DMS53 (cell line): ENCODE data around the gene B4GALNT3.
A peak's percentile ranks its signal among the peaks of the same experiment; 100 is the strongest.

Experiments used
- DNase-seq: peaks from one replicate; lab custom pipeline; 2025; lab: John Stamatoyannopoulos, UW

Gene B4GALNT3

GRCh38 chr12:559906-560455 is 100.2 kb downstream of the B4GALNT3 start:
- no peak for DNase-seq

- no peak for DNase-seq
Observed at GRCh38 chr12:560691-561390, 101.1 kb downstream of the B4GALNT3 start.

DNA sequence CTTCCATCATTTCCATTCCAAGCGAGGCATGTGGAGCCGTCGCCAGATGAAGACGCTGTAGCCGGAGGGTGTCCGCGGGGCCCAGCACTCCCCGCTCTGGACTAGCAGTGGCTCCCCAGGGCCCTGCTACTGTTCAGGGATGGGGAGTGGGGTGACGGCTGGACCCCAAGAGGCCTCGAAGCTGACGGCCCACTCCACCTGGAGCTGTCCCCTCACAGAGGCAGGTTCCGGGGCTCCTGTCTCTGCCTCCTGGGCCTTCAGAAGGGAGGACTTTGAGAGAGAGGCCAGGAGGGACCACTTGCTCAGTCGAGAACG is 101.6 kb downstream of the B4GALNT3 start:
- DNase-seq = no peak

DNA sequence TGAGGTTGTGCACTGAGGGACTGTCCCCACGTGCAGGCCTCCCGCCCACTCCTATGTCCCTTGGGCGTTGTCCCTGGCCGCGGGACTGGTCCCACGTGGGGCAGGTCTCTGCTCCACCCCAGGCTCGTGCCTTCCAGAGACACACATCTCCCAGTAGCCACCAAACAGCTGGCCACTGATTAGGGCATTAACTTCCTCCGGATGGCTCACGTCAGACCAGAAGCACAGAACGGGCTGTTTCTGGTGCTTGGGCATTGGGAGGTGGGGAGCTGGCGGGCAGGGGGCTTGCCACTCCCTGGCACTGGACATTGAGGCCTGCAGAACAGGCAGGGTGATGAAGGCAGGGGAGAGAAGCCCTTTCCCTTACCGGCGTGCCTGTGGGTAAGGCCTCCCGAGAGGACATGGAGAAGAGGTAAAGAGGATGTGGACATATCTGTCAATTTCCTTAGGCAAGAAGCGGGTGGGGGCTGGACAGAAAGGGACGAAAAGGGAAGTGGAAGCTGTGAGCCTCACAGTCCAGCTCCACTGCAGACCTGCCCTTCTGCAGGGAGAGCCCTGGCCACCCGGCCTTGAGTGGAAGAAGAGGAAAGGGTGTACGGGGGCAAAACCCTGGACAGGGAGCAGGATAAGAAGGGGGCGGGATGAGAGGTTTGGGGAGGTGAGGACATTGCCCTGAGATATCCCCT is 102.3 kb downstream of the B4GALNT3 start:
- no peak for DNase-seq

DNA sequence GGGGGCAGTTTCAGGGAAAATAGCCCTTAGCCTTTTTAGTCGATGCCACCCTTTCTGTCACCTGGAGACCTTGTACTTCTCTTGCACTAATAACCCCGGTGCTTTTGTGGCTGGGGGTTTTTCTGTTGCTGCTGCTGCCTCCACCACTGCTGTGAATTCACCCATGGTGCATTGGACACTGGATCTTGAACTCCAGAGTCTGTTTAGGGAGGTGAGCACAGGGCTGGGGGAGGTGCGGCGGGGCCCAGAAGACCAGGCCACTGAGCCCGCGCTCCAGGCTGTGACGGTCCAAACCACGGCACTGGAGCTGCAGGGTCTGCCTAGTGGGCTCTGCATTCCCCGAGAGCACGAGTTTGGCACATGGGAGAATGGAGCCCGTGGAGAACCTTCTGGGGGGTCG is 102.9 kb downstream of the B4GALNT3 start:
- no peak for DNase-seq

DNA sequence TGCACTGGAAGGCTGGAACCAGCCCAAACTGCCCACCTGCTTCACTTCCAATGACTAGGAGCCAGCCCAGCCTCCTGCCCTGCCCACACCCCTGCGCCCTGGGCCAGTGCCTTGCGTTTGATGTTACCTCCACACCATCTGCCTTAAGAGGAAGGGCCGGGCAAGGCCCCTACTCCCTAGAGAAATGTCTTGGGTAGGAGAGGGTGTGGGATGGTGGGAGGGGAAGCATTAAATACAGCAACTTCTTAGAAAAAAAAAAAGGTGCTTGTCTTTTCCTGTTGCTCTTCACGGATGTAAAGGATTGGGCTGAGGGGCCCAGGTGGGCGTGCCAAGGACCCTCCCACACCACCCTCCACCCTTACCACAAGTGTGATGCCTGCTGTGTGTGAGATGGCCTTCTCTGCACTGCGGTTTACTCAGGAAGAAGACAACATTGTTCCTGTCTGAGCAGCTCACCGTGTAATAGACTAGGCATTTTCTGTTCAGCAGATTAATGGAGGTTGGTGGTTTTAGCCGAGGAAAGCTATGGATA is 103.6 kb downstream of the B4GALNT3 start:
- DNase-seq = no peak

DNA sequence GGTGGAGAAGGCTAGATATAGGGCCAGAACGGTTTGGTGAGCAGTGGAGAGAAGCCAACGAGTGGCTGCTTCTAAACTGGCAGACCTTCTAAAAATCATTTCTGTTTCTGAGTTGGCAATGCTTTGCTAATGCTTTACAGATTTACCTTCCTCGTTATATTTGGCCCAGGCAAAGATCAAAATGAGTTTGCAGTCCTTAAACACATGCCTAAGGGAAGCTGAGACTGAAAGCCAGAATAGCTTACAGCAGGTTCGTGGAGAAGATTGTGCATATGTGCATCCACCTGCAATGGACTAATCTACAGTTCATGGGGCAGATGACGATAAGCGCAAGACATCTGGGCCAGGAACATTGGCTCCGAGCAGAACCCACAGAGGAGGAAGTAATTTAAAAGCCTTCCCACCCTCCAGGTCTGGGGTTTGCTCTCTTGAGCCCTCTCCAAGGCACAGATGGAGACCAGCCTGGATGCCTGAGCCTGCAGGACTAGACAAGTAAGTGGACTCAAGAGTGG is 104.1 kb downstream of the B4GALNT3 start:
- no peak for DNase-seq

- DNase-seq = no peak
Observed at GRCh38 chr12:565161-565560, 105.4 kb downstream of the B4GALNT3 start.

DNA sequence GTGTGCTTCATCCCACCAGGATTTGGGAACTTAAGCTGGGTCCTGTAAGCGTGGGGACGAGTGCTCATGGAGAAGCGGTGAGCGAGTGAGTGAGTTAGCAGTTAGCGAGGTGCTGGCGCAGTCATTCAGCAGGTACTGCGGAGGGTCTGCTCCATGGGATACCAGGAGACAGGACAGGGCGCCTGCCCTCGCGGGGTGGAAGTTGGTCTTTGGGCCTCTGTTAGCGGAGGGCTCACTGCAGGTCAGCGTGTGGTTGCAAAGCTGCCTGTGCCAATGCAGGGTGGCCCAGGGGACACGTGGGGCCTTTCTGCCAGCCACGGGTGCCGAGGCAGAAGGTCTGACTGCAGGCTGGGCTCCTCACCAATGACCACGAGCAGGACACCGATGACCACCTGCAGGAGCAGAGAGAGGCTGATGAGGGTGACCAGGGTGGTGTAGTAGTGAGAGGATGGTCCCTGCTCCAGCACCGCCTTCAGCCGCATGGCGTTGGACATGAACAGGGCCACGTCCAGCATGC is 105.9 kb downstream of the B4GALNT3 start:
- DNase-seq = no peak

- no peak for DNase-seq
Observed at GRCh38 chr12:568486-568885, 108.7 kb downstream of the B4GALNT3 start.

DNA sequence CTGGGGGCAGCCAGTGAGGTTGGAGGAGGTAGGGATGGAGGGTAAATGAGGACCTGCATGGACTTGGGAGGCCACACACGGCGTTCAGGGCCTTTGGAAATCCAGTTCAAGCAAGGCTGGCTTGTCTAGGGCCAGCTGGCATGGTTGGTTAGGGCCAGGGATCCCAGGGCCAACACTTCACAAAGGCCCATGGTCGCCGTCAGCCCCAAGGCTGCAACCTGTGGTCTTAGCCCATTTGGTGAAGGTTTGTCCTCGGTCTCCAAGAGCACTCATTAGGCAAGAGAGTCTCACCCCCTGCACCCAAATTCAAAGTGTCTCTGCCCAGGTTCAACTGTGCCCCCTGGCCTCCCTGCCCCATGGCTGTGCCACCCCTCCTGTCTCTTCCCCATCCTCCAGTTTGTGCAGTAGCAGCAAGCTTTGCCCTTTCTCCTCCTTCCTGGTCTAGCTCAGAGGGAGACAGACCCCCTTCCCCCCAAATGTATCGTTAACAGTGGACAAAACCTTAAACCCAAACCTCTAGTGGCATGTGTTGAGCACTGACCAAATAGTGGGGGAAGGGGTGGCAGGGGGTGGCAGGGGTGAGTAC is 109.4 kb downstream of the B4GALNT3 start:
- DNase-seq = peak; percentile 59

DNA sequence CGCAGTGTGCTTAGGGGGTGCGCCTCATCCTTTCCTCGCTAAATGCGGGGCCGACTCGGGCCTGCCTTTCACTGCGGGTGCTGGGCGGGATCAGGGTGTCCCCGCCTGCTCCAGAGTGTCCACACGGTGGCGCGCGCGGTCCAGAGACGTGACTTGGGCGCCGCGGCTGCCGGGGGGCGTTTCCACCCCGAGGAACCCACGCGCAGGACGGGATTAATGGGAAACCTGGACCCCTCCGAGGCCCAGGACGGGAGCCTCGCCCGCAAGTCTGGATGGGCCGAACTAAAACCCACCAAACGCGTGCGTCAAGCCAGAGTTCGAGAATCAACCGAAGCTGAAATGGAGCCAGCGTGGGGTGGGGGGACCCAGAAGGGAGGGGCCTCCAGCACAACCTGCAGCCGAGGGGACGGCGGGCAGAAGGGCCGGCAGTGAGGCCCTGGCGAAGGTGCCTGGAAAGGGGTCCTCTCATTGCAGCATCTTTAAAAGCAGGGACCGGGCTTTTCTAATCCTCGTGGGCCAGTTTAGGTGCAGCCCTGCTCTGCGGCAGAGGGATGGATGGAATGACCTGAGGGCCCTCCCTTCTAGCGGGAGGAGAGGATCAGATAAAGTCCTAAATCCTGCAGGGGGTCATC is 110.2 kb downstream of the B4GALNT3 start:
- peak; percentile 96 for DNase-seq

- DNase-seq = peak; percentile 88
Observed at GRCh38 chr12:570435-570920, 110.7 kb downstream of the B4GALNT3 start.

GRCh38 chr12:570921-571794 is 111.4 kb downstream of the B4GALNT3 start:
- peak; percentile 67 for DNase-seq

DNA sequence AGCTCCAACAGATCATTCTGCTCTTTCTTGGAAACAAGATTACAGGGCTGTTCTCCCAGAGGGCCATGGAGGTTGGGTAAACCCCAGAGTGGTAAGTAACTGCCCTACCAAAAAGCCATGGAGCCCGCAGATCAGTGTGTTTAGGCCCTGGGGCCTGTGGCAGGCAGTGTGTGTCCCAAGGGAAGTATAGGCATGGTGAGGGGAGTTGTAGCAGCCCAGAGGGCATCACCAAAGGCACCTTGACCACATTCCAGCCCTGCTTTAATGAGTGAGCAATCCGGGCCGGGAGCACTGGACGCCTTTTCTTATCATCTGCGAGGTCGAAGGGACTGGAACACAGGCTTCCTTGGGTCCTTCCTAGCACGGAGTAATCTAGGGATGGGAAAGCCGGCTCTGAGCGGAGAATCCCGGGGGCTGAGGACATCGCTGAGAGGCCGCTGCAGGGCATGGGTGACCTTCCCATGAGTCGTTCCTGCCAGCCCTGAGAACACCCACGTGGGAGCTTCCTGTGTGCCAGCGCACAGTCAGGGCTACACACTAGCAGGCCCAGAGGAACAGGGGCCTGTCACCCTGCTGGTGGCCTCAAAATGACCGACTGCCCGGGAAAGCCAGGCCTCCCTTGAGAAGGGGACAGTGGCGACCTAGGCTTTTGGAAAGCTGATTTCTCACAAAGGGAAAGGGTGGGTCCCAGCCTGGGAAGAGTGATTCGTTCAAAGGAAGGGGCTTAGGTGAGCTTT is 112.2 kb downstream of the B4GALNT3 start:
- DNase-seq = peak; percentile 62

DNA sequence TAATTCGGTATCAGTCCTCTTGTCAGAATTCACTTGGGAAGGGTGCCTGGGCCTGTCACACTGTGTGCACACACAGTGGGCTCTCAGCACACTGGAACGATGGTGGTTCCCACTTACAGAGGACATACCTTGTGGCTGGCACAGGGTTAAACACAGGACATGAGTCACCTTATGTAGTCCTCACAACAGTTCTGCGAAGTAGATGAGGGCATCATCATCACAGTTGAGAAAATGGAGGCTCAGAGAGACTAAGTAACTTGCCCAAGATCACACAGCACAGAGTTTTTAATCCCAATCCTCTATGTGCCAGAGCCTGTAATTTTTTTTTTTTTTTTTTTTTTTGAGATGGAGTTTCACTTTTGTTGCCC is 112.8 kb downstream of the B4GALNT3 start:
- DNase-seq = peak; percentile 54

DNA sequence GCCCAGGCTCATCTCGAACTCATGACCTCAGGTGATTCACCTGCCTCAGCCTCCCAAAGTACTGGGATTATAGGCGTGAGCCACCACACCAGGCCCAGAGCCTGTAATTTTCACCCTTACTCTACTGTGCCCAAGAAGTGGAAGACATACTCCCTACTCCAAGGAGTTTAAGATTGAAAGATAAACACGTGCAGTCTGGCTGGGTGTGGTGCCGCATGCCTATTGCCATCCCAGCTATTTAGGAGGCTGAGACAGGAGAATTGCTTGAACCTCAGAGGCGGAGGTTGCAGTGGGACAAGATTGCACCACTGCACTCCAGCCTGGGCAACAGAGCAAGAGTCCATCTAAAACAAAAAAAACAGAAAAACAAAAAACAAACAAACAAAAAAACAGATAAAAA is 113.5 kb downstream of the B4GALNT3 start:
- no peak for DNase-seq

- peak; percentile 84 for DNase-seq
Observed at GRCh38 chr12:574475-575128, 114.9 kb downstream of the B4GALNT3 start.

DNA sequence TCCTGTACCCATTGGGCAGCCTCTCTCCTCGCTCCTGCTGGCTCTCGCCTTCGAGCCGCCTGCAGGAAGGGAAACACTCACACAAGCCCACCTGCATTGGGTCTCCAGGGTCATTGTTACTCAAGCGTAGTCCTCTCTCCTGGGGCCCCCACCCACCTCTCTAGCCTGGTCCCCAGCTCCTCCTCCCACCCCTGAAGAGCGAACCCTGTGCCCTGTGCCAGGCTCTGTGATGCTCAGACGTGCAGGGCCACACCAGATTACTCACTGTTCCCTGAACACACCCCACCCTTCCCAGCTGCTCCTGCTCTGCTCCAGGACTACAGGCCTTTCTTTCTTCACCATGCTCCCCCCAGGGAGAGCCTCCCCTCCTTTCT is 115.4 kb downstream of the B4GALNT3 start:
- DNase-seq = peak; percentile 55
